GOT3 (cell line): ENCODE measurements around the gene TEX54.
"Not testable (repeated sequence)": the region's sequence is repeated elsewhere in the genome, so short reads cannot be mapped to it uniquely, and the experiment has no call there.

Source experiments
- DNase-seq: peaks from one replicate; lab custom pipeline; 2025; ENCODE audit warnings: mixed read lengths; lab: John Stamatoyannopoulos, UW

The TEX54 gene

GRCh38 chr11:62832336-62833234 lies at the start of gene TEX54:
Gene TEX54 (minus strand): TSS chr11:62832841.
- no peak for DNase-seq

- DNase-seq, result no peak
These were observed 49.7 kb upstream of the TEX54 start for GRCh38 chr11:62882431-62882749.

GRCh38 chr11:62881579-62882430 lies 49.2 kb upstream of the TEX54 start:
- peak; percentile 87 for DNase-seq

- DNase-seq, result peak; percentile 77
These were observed 48.4 kb upstream of the TEX54 start, which contains the start of gene SLC3A2 for GRCh38 chr11:62880803-62881578. Gene SLC3A2 (plus strand): TSS chr11:62880896. CDS start chr11:62881024, 128 bp downstream.

- DNase-seq, result peak; percentile 36
These were observed 47.7 kb upstream of the TEX54 start for GRCh38 chr11:62880231-62880802.

GRCh38 chr11:62879235-62879978 lies 46.8 kb upstream of the TEX54 start:
- no peak for DNase-seq

GRCh38 chr11:62876712-62877111 lies 44.1 kb upstream of the TEX54 start:
- no peak for DNase-seq

GRCh38 chr11:62875698-62876478 lies 43.2 kb upstream of the TEX54 start:
- DNase-seq, result no peak

- no peak for DNase-seq
These were observed 42.2 kb upstream of the TEX54 start for GRCh38 chr11:62874851-62875250.

- no peak for DNase-seq
These were observed 33.0 kb upstream of the TEX54 start for GRCh38 chr11:62865635-62866034.

- no peak for DNase-seq
These were observed 31.2 kb upstream of the TEX54 start for GRCh38 chr11:62863687-62864335.

GRCh38 chr11:62861564-62862192 lies 29.0 kb upstream of the TEX54 start:
- DNase-seq, result not testable (repeated sequence)

GRCh38 chr11:62860835-62861563 lies 28.4 kb upstream of the TEX54 start:
- no peak for DNase-seq

GRCh38 chr11:62859281-62859703 lies 26.7 kb upstream of the TEX54 start:
- DNase-seq, result not testable (repeated sequence)

- DNase-seq, result no peak
These were observed 25.6 kb upstream of the TEX54 start for GRCh38 chr11:62858201-62858600.

GRCh38 chr11:62857541-62857982 lies 24.9 kb upstream of the TEX54 start:
- no peak for DNase-seq

GRCh38 chr11:62856333-62856895 lies 23.8 kb upstream of the TEX54 start:
- DNase-seq, result no peak
